Chondrocyte (in vitro differentiated cells): ENCODE results near the gene CRIM1. TPM values are rescaled to one million over a fixed set of nuclear protein-coding genes. Genes with fewer than 3 reads are reported as not detected.

Experiments used
- DNase-seq: peaks from one replicate; pipeline ENCODE4 v3.0.0; 2021; ENCODE audit warnings: mixed read lengths, low spot score
- H3K27ac Mint-ChIP-seq: one replicate; pipeline ENCODE4 v1.8.0; 2021; ENCODE audit warnings: mild to moderate bottlenecking, moderate library complexity, mixed read lengths; ENCODE audit not compliant: unreplicated experiment
- H3K27me3 Mint-ChIP-seq: 2 replicates; pipeline ENCODE4 v1.8.0; 2021; ENCODE audit warnings: low read depth, mixed read lengths
- H3K36me3 Mint-ChIP-seq: 2 replicates; pipeline ENCODE4 v1.8.0; 2021; ENCODE audit warnings: low read depth, mixed read lengths
- H3K4me1 Mint-ChIP-seq: 2 replicates; pipeline ENCODE4 v1.8.0; 2021; ENCODE audit warnings: low read depth, mild to moderate bottlenecking, mixed read lengths
- H3K4me3 Mint-ChIP-seq: one replicate; pipeline ENCODE4 v1.8.0; 2021; ENCODE audit warnings: mild to moderate bottlenecking, moderate library complexity, mixed read lengths; ENCODE audit not compliant: unreplicated experiment
- H3K9me3 Mint-ChIP-seq: 2 replicates; pipeline ENCODE4 v1.8.0; 2021; ENCODE audit warnings: low read depth, mixed read lengths
- CTCF ChIP-seq: fragments of 200-600 bp; sonication (generic); IDR thresholded peaks from 2 replicates; pipeline ENCODE4 v1.5.0; 2021; ENCODE audit warnings: antibody characterized with exemption, mild to moderate bottlenecking, moderate library complexity
- total RNA-seq: library from RNA; stranded (reverse); gene quantifications from 3 replicates; pipeline ENCODE4 v1.2.1, GENCODE V29; 2021

CRIM1 gene
- total RNA-seq, 1 donor from 2014 or later = 194 TPM

GRCh38 chr2:36578343-36579296 lies 223.0 kb downstream of the CRIM1 start:
- Mint-ChIP-seq H3K4me1 (peaks cover 18% of the 10 kb centered on the region), H3K27me3 (no peaks in the 10 kb centered on the region), H3K9me3 (no peaks in the 10 kb centered on the region), H3K36me3 (peaks cover 42% of the 10 kb centered on the region), H3K27ac (no peak overlapping the region), H3K4me3 (no peak overlapping the region)
- DNase-seq = no peak
- TF ChIP-seq CTCF = no peak

- Mint-ChIP-seq H3K4me1 (peaks cover 24% of the 10 kb centered on the region), H3K36me3 (peaks cover 46% of the 10 kb centered on the region), H3K27me3 (no peaks in the 10 kb centered on the region), H3K4me3 (no peak overlapping the region), H3K27ac (no peak overlapping the region), H3K9me3 (no peaks in the 10 kb centered on the region)
- no peak for TF ChIP-seq CTCF
- DNase-seq = no peak
These were observed 223.7 kb downstream of the CRIM1 start for GRCh38 chr2:36579297-36579664.

- H3K4me3 Mint-ChIP-seq = no peak overlapping the region
- peak overlapping the region; percentile 81 for H3K27ac Mint-ChIP-seq
- no peaks in the 10 kb centered on the region for H3K27me3 Mint-ChIP-seq
- H3K36me3 Mint-ChIP-seq = peaks cover 42% of the 10 kb centered on the region
- no peak for DNase-seq
- no peak for TF ChIP-seq CTCF
- H3K4me1 Mint-ChIP-seq = peaks cover 28% of the 10 kb centered on the region
- H3K9me3 Mint-ChIP-seq = no peaks in the 10 kb centered on the region
These were observed 227.0 kb downstream of the CRIM1 start for GRCh38 chr2:36582538-36582937.

GRCh38 chr2:36582951-36583350 lies 227.4 kb downstream of the CRIM1 start:
- H3K36me3 Mint-ChIP-seq = peaks cover 39% of the 10 kb centered on the region
- no peaks in the 10 kb centered on the region for H3K27me3 Mint-ChIP-seq
- DNase-seq = no peak
- no peak for TF ChIP-seq CTCF
- peaks cover 28% of the 10 kb centered on the region for H3K4me1 Mint-ChIP-seq
- no peaks in the 10 kb centered on the region for H3K9me3 Mint-ChIP-seq
- no peak overlapping the region for H3K4me3 Mint-ChIP-seq
- H3K27ac Mint-ChIP-seq = peak overlapping the region; percentile 81

- no peak for DNase-seq
- Mint-ChIP-seq H3K4me3 (no peak overlapping the region), H3K27me3 (no peaks in the 10 kb centered on the region), H3K9me3 (no peaks in the 10 kb centered on the region), H3K27ac (peak overlapping the region; percentile 32), H3K4me1 (peaks cover 28% of the 10 kb centered on the region), H3K36me3 (peaks cover 30% of the 10 kb centered on the region)
- no peak for TF ChIP-seq CTCF
These were observed 228.7 kb downstream of the CRIM1 start for GRCh38 chr2:36584148-36584794.
